NCI-H460 (cell line): ENCODE data around the gene MAN1C1. TPM values are rescaled to one million over a fixed set of nuclear protein-coding genes. Genes with fewer than 3 reads are reported as not detected.
A peak's percentile ranks its signal among the peaks of the same experiment; 100 is the strongest.

Source experiments
- DNase-seq: peaks from one replicate; pipeline ENCODE4 v3.0.0-alpha.2; 2016; ENCODE audit warnings: low read depth; ENCODE audit errors: extremely low read depth
- total RNA-seq: library from RNA; depleted of rRNA; stranded (reverse); fragments of >200 nt; shearing (Covaris generic); gene quantifications from 2 replicates; pipeline ENCODE4 v1.2.3, GENCODE V29; 2014

MAN1C1 gene
- total RNA-seq, 1 experiment from 2014 or later: 0.10 TPM

GRCh38 chr1:25808481-25809244 lies 192.1 kb downstream of the MAN1C1 start:
- no peak for DNase-seq

GRCh38 chr1:25809283-25809926 lies 192.8 kb downstream of the MAN1C1 start:
- no peak for DNase-seq

GRCh38 chr1:25809929-25810328 lies 193.3 kb downstream of the MAN1C1 start:
- DNase-seq: no peak

GRCh38 chr1:25810341-25811299 lies 194.0 kb downstream of the MAN1C1 start:
- no peak for DNase-seq

- no peak for DNase-seq
Observed at GRCh38 chr1:25811384-25812082, 194.9 kb downstream of the MAN1C1 start.

GRCh38 chr1:25813071-25813733 lies 196.6 kb downstream of the MAN1C1 start:
- no peak for DNase-seq

- DNase-seq: no peak
Observed at GRCh38 chr1:25813734-25814471, 197.3 kb downstream of the MAN1C1 start.

GRCh38 chr1:25814549-25815087 lies 198.0 kb downstream of the MAN1C1 start:
- DNase-seq: no peak

GRCh38 chr1:25815208-25816111 lies 198.9 kb downstream of the MAN1C1 start:
- no peak for DNase-seq

- DNase-seq: no peak
Observed at GRCh38 chr1:25816112-25816718, 199.6 kb downstream of the MAN1C1 start.

- no peak for DNase-seq
Observed at GRCh38 chr1:25817840-25818501, 201.4 kb downstream of the MAN1C1 start.

- no peak for DNase-seq
Observed at GRCh38 chr1:25818569-25818968, 202.0 kb downstream of the MAN1C1 start.

- peak; percentile 53 for DNase-seq
Observed at GRCh38 chr1:25819491-25820246, 203.1 kb downstream of the MAN1C1 start, which contains the start of gene MTFR1L. Gene MTFR1L, plus strand, starts transcription at chr1:25819954. Its CDS starts 3,151 bp downstream, at chr1:25823105.

- no peak for DNase-seq
Observed at GRCh38 chr1:25820247-25821111, 203.9 kb downstream of the MAN1C1 start.

- DNase-seq: no peak
Observed at GRCh38 chr1:25821112-25821476, 204.5 kb downstream of the MAN1C1 start.
